HS-5 (cell line): ENCODE measurements around the gene NOSIP.

Experiments used
- DNase-seq: peaks from one replicate; pipeline ENCODE4 v3.0.0-alpha.2; 2012; ENCODE audit warnings: low read depth

Gene NOSIP

DNA sequence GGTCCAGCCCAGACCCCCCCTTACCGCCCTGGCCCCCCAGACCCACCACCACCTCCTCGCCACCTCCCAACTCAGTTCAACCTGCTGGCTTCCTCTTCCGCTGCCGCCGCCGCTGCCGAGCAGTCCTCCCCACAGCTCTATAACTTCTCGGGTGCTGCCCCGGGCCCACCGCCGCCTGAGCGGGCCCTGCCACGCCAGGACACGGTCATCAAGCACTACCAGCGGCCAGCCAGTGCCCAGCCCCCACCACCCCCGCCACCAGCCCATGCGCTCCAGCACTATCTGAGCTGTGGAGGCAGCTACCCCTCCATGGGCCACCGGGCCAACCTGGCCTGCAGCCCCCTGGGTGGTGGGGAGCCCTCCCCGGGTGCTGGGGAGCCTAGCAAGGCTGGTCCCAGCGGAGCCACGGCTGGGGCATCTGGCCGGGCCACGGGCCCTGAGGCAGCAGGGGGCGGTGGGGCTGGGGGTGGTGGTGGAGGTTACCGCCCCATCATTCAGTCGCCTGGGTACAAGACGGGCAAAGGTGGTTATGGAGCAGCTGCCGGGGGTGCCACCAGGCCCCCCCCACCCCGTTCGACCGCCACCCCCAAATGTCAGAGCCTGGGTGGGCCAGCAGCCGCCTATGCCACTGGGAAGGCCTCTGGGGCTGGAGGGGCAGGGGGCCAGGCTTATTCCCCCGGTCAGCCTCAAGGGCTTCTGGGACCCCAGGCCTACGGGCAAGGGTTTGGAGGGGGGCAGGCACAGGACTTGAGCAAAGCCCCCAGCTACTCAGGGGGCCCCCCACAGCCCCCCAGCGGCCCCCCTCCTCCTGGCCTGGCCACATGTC, 14.8 kb upstream of the NOSIP start:
- no peak for DNase-seq

DNA sequence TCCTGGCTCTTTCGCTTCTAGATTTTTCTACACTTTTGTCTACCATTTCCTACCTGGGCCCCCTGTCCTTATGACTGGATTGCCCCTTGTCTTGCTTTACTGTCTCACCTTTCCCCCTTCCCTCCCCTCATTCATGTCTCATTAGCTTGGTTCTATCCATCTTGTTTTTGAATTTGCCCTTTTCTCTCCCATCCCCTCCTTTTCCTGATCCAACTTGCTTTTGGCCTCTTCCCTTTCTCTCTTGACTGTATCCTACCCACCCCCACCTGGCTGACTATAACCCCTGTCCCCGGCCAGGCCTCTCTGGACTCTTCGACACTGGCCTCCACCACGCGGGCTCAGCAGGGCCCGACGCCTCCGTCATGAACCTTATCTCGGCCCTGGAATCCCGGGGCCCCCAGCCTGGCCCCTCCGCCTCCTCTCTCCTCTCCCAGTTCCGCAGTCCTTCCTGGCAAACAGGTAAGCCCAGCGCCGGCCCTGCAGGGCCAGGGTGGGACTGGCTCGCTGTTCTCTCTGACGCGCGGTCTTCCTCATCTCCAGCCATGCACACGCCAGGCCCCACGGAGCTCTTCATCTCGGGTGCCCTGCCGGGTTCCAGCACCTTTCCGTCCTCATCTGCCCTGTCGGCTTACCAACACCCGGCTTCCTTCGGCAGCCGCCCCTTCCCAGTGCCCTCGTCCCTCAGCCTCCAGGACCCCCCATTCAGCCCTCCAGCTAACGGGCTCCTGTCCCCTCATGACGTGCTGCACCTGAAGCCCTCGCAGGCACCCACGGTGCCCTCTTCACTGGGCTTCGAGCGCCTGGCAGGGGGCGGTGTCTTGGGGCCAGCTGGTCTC, 14.0 kb upstream of the NOSIP start:
- no peak for DNase-seq

DNA sequence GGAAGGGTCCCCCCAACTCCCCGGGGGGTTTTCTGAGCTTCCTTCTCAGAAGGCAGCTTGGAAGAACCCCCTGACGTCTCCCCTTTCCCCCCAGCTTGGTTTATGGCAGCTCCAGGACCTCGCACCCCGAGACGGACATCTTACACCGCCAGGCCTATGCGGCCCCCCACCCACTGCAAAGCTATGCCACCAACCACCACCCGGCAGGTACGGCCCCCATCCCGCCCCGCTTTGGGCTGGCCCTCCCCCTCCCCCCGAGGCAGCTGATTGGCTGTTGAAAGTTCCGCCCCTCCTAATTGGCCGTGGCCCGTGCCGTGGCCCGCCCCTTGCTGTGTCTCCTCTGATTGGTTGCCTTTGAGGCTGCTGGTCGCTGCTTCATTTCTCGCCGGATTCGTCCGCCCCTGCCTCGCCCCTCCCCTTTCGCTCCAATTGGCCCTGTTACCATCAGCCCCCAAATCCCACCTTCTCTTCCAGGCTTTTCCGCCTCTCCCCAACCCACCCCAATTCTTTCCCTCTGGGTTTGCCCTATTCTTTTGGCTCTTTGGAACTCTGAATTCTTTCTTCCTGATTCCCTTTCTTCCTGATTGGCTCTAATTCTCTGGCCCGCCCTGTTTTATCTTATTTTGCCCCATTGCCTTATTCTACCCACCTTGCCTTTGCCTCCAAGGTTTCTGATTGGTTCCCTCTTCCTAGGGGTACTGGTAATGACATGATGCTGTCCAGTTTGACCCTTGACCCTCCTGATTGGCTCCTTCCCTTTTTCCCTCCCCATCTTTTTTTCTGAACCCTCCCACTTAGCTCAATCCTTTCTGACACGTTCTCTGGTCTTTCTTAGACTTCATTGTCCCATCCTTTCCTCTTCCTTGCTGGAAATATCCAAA, 13.1 kb upstream of the NOSIP start:
- no peak for DNase-seq

DNA sequence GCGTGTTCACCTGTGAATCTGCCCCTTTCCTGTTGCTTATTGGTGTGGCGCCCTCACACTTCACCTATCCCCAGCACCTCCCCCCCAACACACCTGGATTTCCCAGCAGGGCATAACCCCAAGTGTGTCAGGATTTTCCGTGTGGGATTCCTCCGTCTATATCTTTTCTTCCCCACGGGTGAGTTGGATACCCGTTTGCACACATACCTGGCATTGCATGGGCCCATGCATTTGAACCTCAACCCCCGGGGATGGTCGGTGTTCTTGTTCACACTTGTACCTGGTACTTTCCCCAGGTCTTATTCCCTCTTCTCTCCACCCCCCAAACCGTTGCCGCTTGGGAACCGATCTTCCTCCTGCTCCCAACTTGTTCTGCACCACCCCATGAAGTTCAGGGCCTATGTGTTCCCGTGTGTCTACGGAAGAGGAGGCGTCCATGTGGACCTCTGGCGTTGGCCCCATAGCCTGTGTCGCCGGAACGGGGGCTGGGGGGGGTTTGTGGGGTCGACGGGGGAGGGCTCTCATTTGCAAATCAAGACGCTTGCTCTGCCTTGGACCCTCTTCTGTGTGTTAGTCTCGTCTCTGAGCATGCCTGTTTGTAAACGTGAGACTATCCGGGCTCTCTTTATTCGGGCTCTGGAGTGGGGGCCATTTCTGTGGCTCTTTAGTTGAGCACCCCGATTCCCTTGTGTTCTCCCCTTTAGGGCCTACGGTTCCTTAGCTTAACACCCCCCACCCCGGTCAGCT, 12.3 kb upstream of the NOSIP start:
- no peak for DNase-seq

DNA sequence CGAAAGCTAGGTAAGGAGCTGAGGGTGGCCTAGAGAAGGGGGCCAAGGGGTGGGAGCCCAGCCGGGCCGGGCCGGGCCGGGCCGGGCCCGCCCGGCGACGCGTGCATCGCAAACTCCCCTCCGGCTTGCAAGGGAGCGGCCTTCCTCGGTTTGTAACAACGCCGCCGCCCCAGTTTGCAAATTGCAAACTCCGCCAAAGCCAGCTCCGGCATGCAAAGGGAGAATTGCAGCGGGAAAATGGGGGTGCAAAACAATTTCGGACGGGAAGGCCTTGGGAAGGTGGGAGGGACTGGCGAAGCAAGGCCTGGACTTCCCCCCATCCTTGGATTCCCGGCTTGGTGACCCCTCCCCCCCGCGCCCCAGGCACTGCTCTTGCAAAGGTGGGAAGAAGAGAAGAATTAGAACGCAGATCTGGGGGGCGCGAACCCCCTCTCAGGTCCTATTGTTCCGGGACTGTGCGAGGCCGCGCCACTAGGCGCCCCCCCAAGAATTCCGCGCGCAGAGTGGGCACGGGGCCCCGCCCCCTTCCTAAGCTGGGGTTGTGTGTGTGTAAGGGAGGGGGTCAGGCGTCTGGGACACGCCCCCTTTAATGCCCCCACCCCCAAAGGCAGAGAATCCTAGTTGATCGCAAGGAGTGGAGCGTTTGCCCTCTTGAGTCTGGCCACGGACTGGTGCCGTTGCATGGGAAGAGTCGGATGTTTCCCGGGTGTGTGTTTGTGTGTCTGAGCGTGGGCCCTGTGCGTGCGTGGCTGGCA, 11.6 kb upstream of the NOSIP start:
- DNase-seq = no peak

DNA sequence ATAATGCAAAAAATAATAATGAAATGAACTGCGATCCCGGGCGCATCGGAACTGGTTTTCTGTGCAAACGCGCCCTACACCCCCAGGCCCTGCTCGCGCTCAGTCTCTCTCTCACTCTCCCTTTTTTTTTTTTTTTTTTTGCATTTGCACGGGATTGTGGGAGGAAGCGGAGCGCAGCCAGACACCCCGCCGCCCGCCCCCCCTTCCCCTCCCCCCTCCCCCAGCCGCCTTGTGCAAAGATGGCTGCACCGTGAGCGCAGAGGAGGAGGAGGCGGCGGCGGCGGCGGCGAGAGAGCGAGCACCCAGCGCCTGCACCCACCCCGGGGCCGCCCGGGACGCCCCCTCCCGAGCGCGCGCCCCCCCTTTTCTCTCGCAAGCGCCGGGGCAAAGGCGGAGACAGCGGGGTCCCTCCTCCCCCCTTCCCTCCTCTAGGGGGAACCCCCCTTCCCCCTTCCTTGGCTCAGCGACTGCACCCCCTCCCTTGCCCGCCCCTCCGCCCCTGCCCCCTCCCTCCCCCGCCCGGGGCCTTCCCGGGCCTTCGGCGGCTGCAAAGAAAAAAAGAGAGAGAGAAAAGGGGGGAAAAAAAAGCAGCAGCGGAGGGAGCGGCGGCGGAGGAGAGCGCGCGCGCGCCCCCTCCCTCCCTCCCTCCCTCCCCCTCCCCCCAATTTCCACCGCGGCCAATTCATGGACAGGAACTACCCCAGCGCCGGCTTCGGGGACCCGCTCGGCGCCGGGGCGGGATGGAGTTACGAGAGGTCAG, 10.8 kb upstream of the NOSIP start, which contains the start of gene PRR12:
Gene PRR12 (plus strand): TSS at position 212 of the 760 bp plus-strand sequence. CDS start 473 bp downstream, at position 685.
- no peak for DNase-seq

DNA sequence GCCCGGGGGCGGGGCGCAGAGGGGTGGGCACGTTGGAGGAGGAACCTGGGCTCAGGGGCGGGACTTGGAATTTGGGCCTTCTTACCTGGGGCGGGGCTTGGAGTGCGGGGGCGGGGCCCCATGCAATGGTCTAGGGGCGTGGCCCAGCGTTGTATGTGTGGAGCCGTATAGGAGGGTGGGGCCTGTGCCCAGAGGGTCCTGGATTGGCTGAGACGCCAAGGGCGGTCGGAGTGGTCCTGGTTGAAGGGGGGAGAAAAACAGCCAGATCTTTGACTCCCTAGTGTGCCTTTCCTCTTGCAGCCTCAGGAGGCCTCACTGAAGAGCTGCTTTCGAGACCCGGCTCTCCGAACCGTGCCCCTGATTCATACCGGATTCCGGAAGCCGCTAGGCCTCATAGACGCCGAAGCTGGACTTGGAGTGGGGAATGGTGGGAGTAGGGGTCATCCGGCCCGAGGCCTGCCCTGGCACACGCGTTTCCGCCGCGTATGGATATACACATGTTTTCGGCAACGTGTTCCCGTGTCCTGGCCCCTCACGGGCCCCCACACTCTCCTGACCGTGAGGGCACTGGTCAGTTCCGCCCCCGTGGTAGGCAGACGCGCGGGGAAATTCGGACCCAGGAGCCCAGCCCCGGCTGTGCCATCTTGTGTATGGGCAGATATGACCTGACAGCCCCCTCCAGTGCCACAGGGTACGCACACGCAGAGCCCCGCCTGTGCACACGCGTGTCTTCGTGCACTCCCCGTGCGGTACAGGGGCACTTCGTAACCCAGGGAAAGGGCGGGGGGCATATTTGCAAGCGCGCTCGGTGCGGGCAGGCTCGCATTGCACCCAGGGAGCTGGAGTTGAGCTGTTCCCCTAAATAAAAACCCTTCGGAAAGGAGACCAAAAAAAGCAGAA, 10.0 kb upstream of the NOSIP start:
- DNase-seq = peak; percentile 91

DNA sequence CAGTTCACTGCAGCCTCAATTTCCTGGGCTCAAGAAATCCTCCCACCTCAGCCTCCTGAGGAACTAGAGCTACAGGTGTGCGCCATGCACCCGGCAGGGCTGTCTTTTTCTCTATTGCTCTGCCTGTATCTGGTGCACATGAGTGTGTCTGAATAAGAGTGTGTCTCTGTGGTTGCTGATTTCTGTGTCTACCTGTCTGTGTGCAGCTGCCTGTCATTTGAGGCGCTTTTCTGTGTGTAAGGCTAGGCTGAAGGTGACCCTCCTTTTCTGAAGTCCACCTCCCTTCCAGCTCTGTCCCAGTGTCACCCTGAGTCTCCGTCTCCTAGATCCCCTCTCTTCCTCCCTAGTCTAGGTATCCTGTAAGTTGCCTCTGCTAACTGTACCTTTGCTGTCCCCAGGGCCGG, 9.1 kb upstream of the NOSIP start:
- no peak for DNase-seq

DNA sequence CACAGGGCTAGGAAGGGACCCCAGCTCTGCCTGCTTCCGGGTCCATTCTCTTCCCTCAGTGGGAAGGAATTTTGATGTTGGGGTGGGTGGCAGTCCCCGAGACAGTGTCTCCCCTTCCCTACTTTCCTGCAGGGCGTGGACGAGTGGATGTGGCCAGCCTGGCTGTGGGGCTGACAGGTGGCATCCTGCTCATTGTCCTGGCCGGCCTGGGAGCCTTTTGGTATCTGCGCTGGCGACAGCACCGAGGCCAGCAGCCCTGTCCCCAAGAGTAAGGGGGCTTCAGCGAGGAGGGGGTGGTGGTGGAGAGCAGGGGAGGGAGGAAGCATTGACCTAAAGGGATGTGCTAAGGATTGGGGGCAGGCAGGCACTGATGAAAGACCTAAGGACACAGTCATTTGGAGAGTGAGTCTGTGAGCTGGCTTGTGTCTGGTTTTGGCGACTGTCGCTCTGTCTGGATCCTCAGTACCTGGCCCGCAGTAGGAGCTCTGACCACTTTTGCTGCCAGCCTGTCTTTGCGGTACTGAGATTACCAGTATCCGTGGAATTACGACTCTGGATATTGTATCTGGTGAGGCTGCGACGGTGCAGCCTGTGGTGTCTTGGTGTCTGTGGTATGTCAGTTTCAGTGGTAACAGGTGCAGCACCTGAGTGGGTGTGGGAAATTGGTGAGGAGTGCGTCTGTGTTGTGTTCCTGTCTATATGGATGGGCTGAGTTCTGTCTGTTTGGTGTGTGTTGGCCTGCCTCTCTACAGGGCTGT, 8.2 kb upstream of the NOSIP start:
- no peak for DNase-seq

DNA sequence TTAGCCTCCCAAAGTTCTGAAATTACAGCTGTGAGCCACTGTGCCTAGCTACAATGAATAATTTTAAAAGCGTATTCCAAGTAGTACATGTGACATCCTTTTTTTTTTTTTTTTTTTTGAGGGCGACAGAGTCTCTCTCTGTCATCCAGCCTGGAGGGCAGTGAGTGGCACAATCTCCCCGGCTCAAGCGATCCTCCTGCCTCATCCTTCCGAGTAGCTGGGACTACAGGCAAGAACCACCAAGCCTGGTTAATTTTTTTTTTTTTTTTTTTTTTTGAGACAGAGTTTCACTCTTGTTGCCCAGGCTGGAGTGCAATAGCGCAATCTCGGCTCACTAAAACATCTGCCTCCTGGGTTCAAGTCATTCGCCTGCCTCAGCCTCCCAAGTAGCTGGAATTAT, 6.9 kb upstream of the NOSIP start:
- no peak for DNase-seq

DNA sequence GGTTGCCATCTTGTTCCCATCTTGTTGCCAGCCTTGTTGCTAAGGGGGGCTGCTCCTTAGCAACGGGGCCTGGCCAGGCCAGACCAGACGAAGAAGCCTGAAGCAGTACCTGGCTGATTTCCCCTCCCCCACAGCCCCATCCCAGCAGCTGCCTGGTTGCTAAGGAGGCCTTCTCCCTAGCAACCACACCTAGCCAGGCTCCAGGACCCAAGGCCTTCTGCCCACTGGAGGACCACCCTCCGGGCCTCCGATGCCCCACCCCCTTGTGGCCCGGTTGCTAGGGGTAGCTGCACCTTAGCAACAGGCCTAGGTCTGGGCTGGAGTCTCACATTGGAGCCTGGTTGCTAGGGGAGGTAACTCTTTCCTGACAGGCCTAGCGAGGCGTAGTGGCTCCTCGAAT, 4.7 kb upstream of the NOSIP start:
- DNase-seq = no peak

DNA sequence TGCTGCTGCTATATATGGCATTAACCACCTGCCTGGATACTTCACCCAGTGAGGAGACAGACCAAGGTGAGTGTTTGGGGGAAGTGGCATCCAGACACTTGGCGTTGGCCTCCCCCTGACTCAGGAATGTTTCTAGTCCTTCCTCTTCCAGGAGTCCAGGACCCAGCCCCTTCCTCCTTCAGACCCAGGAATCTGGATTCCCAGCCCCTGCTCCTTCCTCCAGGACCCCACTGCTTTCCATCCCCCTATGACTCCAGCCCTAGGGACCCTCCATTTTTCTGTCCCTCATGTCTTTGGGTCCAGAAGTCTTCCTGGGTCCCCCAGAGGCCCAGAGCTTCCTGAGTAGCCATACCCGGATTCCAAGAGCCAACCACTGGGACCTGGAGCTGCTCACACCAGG, 2.9 kb upstream of the NOSIP start:
- no peak for DNase-seq

DNA sequence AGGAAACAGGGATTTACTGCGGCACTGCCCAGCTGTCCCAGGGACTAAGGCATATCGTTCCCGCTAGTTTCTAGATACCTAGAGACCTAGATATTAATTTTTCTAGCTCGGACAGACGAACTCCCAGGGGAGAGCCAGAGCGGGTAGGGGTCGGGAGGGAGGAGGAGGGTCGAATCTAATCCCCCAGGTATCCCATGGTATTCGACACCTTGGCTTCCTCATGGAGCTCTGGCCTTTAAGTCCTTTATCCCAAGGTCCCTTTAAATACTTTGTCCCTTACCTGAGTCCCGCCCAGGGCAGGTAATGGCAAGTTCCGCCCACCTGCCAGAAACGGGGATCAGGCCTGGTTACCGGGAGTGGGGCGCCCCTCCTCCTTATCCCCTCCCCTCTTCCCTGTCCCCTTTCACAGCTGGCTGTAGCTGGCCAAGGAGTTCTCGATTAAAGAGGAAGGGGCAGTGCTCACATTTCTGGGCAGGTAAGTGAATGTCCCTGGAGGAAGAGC, 702 bp upstream of the NOSIP start, which contains the start of gene PRRG2:
Gene PRRG2 (plus strand): TSS at position 310 of the 502 bp plus-strand sequence. CDS start 1,904 bp downstream, outside the sequence.
- no peak for DNase-seq

DNA sequence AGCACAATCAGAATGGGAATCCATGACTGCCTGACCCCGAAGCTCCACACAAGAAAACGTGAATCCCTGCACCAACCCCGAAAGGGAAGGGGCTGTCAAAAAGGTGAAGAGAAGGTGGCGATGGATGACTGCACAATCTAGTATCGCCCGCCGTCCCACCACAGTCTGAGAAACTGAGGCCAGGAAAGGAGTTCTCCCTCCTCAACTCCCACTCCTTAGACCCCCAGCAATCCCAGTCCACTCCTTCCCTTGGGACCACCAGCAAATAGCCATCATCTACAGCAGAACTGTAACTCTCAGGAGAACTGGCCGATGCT, 451 bp downstream of the NOSIP start:
- no peak for DNase-seq

DNA sequence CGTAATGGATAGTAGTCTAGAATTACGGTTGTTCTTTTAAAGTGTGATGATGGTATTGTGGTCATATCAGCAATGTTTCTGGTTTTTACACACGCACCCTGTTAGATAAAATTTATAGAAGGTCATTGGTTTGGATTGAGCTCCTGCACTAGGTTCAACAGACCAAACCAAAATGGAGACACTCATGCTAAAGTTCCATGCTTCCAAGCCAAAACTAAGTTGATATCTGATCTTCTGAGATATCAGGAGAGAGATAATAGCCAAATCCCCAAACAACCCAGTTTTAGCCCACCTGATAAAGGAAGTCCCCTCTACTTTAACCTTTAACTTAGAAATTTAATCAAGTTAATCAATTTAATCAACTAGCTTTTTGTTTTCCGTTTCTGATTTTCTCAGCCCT, 1.2 kb downstream of the NOSIP start:
- DNase-seq = no peak

DNA sequence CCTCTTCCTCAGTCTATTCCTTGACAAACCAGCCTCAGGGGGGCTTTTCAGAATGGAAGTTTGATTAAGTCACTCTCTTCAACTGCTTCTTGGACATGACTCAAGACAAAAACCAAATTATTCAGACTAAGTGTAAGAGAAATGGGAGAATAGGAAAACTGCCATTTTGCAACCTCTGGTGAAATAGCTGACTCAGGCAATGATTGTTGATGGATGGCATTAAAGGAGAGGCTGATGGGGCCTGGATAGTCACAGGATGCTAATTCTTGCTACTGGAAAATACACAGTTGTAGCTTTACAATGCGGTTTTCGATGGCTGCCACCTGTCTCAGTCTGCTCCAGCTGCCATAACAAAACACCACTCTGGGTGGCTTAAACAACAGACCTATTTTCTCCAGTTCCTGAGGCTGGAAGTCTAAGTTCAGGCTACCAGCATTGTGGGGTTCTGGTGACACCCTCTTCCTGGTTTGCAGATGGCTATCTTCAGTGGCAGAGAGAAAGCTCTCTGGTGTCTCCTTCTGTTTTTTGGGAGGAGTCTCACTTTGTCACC, 6.1 kb downstream of the NOSIP start:
- no peak for DNase-seq

DNA sequence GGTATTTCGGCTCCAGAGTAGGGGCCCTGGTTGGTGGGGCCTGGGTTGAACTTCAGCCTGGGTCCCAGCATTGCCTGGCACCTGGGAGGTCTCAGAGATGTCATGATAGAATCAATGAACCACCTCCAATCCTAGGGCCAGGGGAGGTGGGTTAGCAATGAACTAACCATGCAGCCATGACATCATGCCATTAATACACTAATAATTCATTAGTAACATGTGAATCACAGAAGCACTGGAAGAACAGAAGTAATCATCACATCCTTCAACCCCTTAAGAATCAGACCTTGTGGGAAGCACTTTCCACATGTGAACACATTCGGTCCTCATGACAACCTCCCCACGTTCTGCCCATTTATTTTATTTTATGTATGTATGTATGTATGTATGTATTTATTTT, 6.9 kb downstream of the NOSIP start:
- DNase-seq = no peak

DNA sequence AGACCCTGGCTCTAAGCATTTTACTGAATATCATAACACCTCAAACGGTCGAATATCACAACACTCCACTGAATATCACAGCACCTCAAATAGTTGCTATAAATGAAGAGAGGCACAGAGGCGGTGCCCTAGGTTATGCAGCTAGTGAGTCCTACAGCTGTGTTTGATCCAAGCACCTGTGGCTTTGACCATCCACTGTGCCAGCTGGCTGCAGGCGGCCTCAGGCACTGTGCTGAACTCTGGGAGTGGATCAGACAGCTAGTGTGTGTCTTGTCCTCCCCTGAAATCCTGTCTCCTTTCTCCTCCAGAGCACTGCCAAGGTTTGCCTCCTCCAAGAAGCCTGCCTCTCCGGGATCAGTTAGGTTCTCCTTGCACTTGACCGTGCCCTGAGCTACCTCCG, 7.3 kb downstream of the NOSIP start:
- no peak for DNase-seq
